ENCODE data around the gene NOL3. TPM values are rescaled to one million over a fixed set of nuclear protein-coding genes. Genes with fewer than 3 reads are reported as not detected.
A peak's percentile ranks its signal among the peaks of the same experiment; 100 is the strongest.

NOL3 gene
- total RNA-seq, 1 donor from 2014 or later: 27.3 TPM

DNA sequence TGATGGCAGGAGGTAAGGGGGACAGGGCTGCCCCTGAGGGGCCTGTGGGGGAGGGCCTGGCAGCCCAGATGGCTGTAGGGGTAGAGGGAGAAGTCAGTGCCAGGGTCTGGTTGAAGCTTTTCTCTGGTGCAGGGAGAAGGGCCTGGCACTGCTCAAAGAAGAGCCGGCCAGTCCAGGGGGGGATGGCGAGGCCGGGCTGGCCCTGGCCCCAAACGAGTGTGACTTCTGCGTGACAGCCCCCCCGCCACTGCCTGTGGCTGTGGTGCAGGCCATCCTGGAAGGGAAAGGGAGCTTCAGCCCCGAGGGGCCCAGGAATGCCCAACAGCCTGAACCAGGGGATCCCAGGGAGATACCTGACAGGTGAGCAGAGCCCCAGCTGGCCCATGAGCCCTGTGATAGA, 2.8 kb upstream of the NOL3 start:
- DNase-seq (ENCODE audit: low spot score): no peak
- Mint-ChIP-seq H3K4me1 (ENCODE audit: low read depth) (peaks cover 36% of the 10 kb centered on the region), H3K27me3 (ENCODE audit: low read depth) (peaks cover 23% of the 10 kb centered on the region), H3K4me3 (ENCODE audit: low read depth) (no peak overlapping the region), H3K36me3 (ENCODE audit: low read depth) (peaks cover 32% of the 10 kb centered on the region), H3K27ac (no peak overlapping the region), H3K9me3 (no peaks in the 10 kb centered on the region)
- intact Hi-C loops (cut with micrococcal nuclease): no loop called here

- Mint-ChIP-seq H3K36me3 (ENCODE audit: low read depth) (peaks cover 30% of the 10 kb centered on the region), H3K27me3 (ENCODE audit: low read depth) (peaks cover 25% of the 10 kb centered on the region), H3K27ac (no peak overlapping the region), H3K9me3 (no peaks in the 10 kb centered on the region), H3K4me1 (ENCODE audit: low read depth) (peaks cover 45% of the 10 kb centered on the region), H3K4me3 (ENCODE audit: low read depth) (peak overlapping the region; percentile 26)
- intact Hi-C loops (cut with micrococcal nuclease): no loop called here
- no peak for DNase-seq (ENCODE audit: low spot score)
These were observed 1.3 kb upstream of the NOL3 start for GRCh38 chr16:67169011-67169451.

DNA sequence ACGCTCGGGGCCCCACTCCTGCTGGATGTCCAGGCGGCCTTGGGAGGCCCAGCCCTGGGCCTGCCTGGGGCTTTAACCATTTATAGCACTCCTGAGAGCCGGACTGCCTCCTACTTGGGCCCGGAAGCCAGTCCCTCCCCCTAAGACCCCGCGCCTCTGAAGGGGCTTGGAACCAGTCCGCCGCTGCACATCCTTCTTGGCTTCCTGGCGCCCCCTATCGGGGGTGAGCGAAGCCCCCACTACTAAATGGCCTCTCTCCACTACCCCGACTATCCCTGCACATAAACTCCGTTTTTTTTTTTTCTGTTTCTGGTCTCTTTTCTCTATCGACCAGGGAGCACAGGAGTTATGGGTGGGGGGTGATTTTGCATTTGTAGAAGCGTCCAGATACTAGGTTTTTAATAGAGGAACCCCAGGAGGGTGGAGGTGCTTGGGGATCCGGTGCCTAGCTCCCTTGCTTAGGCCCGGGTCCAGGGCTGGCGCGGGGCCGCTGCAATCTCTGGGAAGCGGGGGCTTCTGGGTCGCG, 633 bp upstream of the NOL3 start:
- Mint-ChIP-seq H3K4me1 (ENCODE audit: low read depth) (peaks cover 45% of the 10 kb centered on the region), H3K9me3 (no peaks in the 10 kb centered on the region), H3K27ac (peak overlapping the region; percentile 88), H3K4me3 (ENCODE audit: low read depth) (peak overlapping the region; percentile 84), H3K27me3 (ENCODE audit: low read depth) (peaks cover 22% of the 10 kb centered on the region), H3K36me3 (ENCODE audit: low read depth) (peaks cover 30% of the 10 kb centered on the region)
- no peak for DNase-seq (ENCODE audit: low spot score)
- intact Hi-C loops (cut with micrococcal nuclease): loop anchor here (1.0 to 5.0 kb wide), 3 partner anchors 10 to 192 kb away; partner anchors contain the start of genes FBXL8 and TRADD

GRCh38 chr16:67170949-67171649, 761 bp downstream of the NOL3 start:
- H3K4me1 Mint-ChIP-seq (ENCODE audit: low read depth): peaks cover 42% of the 10 kb centered on the region
- peak overlapping the region; percentile 78 for H3K4me3 Mint-ChIP-seq (ENCODE audit: low read depth)
- DNase-seq (ENCODE audit: low spot score): no peak
- intact Hi-C loops (cut with micrococcal nuclease): loop anchor here (1.0 to 5.0 kb wide), 3 partner anchors 12 to 194 kb away; partner anchors contain the start of genes FBXL8 and TRADD
- H3K9me3 Mint-ChIP-seq: no peaks in the 10 kb centered on the region
- H3K27ac Mint-ChIP-seq: peak overlapping the region; percentile 37
- H3K36me3 Mint-ChIP-seq (ENCODE audit: low read depth): peaks cover 34% of the 10 kb centered on the region
- peaks cover 18% of the 10 kb centered on the region for H3K27me3 Mint-ChIP-seq (ENCODE audit: low read depth)

- peak overlapping the region; percentile 83 for H3K4me3 Mint-ChIP-seq (ENCODE audit: low read depth)
- peaks cover 44% of the 10 kb centered on the region for H3K4me1 Mint-ChIP-seq (ENCODE audit: low read depth)
- intact Hi-C loops (cut with micrococcal nuclease): loop anchor here (5.0 kb wide), 1 partner anchor 196 kb away; no protein-coding TSS in a partner anchor
These were observed 3.0 kb downstream of the NOL3 start for GRCh38 chr16:67173323-67173722.

DNA sequence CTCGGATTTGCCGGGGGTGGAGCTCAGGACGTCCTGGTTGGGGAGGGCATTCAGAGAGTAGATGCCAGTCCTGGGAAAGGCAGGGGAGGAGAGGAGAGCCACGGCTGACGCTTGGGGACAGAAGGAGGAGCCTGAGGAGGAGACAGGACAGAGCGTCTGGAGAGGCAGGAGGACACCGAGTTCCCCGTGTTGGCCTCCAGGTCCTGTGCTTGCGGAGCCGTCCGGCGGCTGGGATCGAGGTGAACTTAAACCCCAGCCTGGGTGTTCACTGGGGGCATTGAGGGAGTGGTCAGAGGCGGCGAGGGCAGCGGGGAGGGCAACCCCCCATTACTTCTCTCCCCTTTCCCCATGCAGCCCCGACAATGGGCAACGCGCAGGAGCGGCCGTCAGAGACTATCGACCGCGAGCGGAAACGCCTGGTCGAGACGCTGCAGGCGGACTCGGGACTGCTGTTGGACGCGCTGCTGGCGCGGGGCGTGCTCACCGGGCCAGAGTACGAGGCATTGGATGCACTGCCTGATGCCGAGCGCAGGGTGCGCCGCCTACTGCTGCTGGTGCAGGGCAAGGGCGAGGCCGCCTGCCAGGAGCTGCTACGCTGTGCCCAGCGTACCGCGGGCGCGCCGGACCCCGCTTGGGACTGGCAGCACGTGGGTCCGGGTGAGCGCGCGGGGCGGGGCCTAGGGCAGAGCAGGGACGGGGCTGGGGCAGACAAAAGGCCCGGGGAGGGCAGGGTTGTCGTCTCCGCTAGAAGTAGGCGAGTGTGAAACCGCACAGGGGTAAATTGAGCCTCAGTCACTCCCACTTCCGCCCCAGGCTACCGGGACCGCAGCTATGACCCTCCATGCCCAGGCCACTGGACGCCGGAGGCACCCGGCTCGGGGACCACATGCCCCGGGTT, 3.7 kb downstream of the NOL3 start:
- Mint-ChIP-seq H3K9me3 (no peaks in the 10 kb centered on the region), H3K4me3 (ENCODE audit: low read depth) (peak overlapping the region; percentile 83), H3K27me3 (ENCODE audit: low read depth) (peaks cover 8% of the 10 kb centered on the region), H3K27ac (peak overlapping the region; percentile 56), H3K4me1 (ENCODE audit: low read depth) (peaks cover 48% of the 10 kb centered on the region), H3K36me3 (ENCODE audit: low read depth) (peaks cover 43% of the 10 kb centered on the region)
- intact Hi-C loops (cut with micrococcal nuclease): loop anchor here (2.0 to 5.0 kb wide), 2 partner anchors 13 to 197 kb away; no protein-coding TSS in a partner anchor
- DNase-seq (ENCODE audit: low spot score): peak; percentile 74

More at GRCh38 chr16:67173323-67173722, 3.0 kb downstream of the NOL3 start:
- peaks cover 10% of the 10 kb centered on the region for H3K27me3 Mint-ChIP-seq (ENCODE audit: low read depth)
- no peaks in the 10 kb centered on the region for H3K9me3 Mint-ChIP-seq
- no peak for DNase-seq (ENCODE audit: low spot score)
- H3K27ac Mint-ChIP-seq: peak overlapping the region; percentile 56
- H3K36me3 Mint-ChIP-seq (ENCODE audit: low read depth): peaks cover 39% of the 10 kb centered on the region

- H3K4me3 Mint-ChIP-seq (ENCODE audit: low read depth): peak overlapping the region; percentile 83
- peaks cover 8% of the 10 kb centered on the region for H3K27me3 Mint-ChIP-seq (ENCODE audit: low read depth)
- intact Hi-C loops (cut with micrococcal nuclease): loop anchor here (2.0 to 5.0 kb wide), 2 partner anchors 14 to 197 kb away; no protein-coding TSS in a partner anchor
- no peaks in the 10 kb centered on the region for H3K9me3 Mint-ChIP-seq
- peaks cover 47% of the 10 kb centered on the region for H3K4me1 Mint-ChIP-seq (ENCODE audit: low read depth)
- DNase-seq (ENCODE audit: low spot score): no peak
- peaks cover 42% of the 10 kb centered on the region for H3K36me3 Mint-ChIP-seq (ENCODE audit: low read depth)
- no peak overlapping the region for H3K27ac Mint-ChIP-seq
These were observed 4.4 kb downstream of the NOL3 start for GRCh38 chr16:67174706-67175231.

GRCh38 chr16:67176662-67177061, 6.3 kb downstream of the NOL3 start:
- no peak for DNase-seq (ENCODE audit: low spot score)

DNA sequence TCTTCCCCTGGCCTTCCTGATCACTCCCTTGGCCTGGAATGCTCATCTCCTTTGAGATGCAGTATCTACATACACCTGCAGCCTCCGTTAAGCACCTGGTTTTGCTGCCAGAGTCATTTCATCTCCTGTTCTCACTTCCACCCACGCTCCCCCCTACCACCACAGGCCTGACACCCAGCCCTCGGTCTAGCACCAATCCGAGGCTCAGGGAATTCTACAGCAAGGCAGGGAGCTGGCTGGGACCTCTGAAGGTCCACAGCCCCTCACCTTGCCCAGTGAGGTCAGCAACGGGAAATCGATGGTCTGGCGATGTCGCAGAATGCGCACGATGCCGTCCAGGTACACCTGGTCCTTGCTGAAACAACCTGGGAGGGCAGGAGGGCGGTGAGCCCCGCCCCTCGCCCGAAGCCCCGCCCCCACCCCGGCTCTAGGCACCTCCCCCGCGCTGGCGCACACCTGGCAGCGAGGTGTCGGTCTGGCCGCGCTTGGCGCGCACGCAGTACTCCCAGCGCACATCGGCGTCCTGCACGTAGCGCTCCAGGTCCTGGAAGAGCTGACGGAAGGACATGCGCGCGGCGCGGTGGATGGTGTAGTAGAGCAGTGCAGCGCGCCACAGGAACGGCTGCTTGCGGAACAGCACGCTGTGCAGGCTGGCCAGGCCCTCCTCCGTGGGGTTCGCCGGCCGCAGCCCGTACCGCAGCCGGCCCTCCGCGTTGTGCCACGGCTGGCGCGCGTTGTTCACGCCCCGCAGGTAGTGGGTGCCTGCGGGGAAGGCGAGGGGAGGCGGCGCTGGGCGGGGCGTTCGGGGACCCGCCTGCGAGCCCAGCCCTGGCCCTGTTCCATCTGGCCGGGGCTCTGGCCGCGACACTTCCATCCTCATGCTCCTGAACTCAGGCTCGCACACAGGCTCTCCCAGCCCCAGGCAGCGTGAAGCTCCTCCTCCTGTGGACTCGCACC, 7.7 kb downstream of the NOL3 start:
- peak; percentile 51 for DNase-seq (ENCODE audit: low spot score)
- peaks cover 28% of the 10 kb centered on the region for H3K36me3 Mint-ChIP-seq (ENCODE audit: low read depth)
- H3K4me1 Mint-ChIP-seq (ENCODE audit: low read depth): peaks cover 28% of the 10 kb centered on the region
- H3K27me3 Mint-ChIP-seq (ENCODE audit: low read depth): peaks cover 7% of the 10 kb centered on the region
- H3K4me3 Mint-ChIP-seq (ENCODE audit: low read depth): peak overlapping the region; percentile 56
- H3K9me3 Mint-ChIP-seq: no peaks in the 10 kb centered on the region
- intact Hi-C loops (cut with micrococcal nuclease): no loop called here
- peak overlapping the region; percentile 23 for H3K27ac Mint-ChIP-seq

More at GRCh38 chr16:67176662-67177061, 6.3 kb downstream of the NOL3 start:
- H3K4me3 Mint-ChIP-seq (ENCODE audit: low read depth): no peak overlapping the region
- peaks cover 31% of the 10 kb centered on the region for H3K36me3 Mint-ChIP-seq (ENCODE audit: low read depth)
- H3K4me1 Mint-ChIP-seq (ENCODE audit: low read depth): peaks cover 32% of the 10 kb centered on the region
- H3K9me3 Mint-ChIP-seq: no peaks in the 10 kb centered on the region
- intact Hi-C loops (cut with micrococcal nuclease): no loop called here
- H3K27me3 Mint-ChIP-seq (ENCODE audit: low read depth): peaks cover 8% of the 10 kb centered on the region
- H3K27ac Mint-ChIP-seq: no peak overlapping the region

DNA sequence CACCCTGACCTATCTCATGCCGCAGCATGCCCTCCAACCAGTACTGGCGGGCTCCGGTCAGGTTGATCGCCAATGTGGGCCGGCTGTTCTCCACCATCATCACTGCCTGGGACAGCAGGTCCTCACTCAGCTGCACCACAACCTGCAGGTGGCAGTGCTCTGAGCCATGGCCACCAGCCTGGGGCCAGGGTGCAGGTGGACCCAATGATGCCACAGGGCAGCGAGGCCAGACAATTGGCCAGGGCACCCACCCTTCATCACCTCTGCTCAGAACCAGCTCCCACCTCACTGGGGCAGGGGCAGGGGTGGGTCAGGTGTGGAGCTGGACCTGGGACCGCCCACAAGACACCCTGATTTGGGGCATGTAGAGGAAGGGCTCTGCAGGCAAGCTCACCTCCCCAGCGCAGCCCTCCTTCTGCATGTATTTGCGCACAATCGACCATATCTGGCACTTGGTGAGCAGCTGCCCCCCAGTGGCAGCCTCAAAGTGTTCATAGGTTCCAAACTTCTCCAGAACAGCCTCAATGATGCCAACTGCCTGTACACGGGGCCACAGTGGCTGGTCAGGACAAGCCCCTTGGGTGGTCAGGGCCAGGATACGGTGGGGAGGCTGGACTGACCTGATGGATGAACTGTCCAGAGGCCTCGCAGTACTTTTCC, 9.2 kb downstream of the NOL3 start:
- H3K27ac Mint-ChIP-seq: no peak overlapping the region
- peaks cover 18% of the 10 kb centered on the region for H3K4me1 Mint-ChIP-seq (ENCODE audit: low read depth)
- H3K27me3 Mint-ChIP-seq (ENCODE audit: low read depth): peaks cover 4% of the 10 kb centered on the region
- H3K9me3 Mint-ChIP-seq: no peaks in the 10 kb centered on the region
- no peak overlapping the region for H3K4me3 Mint-ChIP-seq (ENCODE audit: low read depth)
- intact Hi-C loops (cut with micrococcal nuclease): loop anchor here (5.0 to 10.0 kb wide), 3 partner anchors 48 to 165 kb away; partner anchors contain the start of genes FHOD1, SLC9A5 and TMEM208
- peaks cover 28% of the 10 kb centered on the region for H3K36me3 Mint-ChIP-seq (ENCODE audit: low read depth)
- no peak for DNase-seq (ENCODE audit: low spot score)

- H3K9me3 Mint-ChIP-seq: no peaks in the 10 kb centered on the region
- peaks cover 6% of the 10 kb centered on the region for H3K27me3 Mint-ChIP-seq (ENCODE audit: low read depth)
- intact Hi-C loops (cut with micrococcal nuclease): loop anchor here (5.0 to 10.0 kb wide), 3 partner anchors 47 to 165 kb away; partner anchors contain the start of genes FHOD1, SLC9A5 and TMEM208
- peaks cover 27% of the 10 kb centered on the region for H3K36me3 Mint-ChIP-seq (ENCODE audit: low read depth)
- H3K4me1 Mint-ChIP-seq (ENCODE audit: low read depth): peaks cover 20% of the 10 kb centered on the region
- no peak overlapping the region for H3K27ac Mint-ChIP-seq
- DNase-seq (ENCODE audit: low spot score): no peak
- no peak overlapping the region for H3K4me3 Mint-ChIP-seq (ENCODE audit: low read depth)
These were observed 9.8 kb downstream of the NOL3 start for GRCh38 chr16:67180166-67180565.

All from activated T-helper 2 cell treated with anti-CD3 and anti-CD28 coated beads, Interferon-gamma antibody, Interleukin-2, Interleukin-4, amounts not matched to agents 10 μg/mL and 5 μg/mL and 100 μg/mL, durations not matched to agents 14 hours and 24 hours and 36 hours (primary cell).